Bladder microvascular endothelial cell (primary cell): ENCODE measurements around the gene SLC25A43. TPM values are rescaled to one million over a fixed set of nuclear protein-coding genes. Genes with fewer than 3 reads are reported as not detected.

Experiments
- total RNA-seq: library from RNA; depleted of rRNA; stranded (reverse); fragments of >200 nt; gene quantifications from 2 replicates; pipeline ENCODE4 v1.2.3, GENCODE V29; 2014

Gene SLC25A43
- total RNA-seq, result 7.3 and 14.2 TPM in 2 replicates

DNA sequence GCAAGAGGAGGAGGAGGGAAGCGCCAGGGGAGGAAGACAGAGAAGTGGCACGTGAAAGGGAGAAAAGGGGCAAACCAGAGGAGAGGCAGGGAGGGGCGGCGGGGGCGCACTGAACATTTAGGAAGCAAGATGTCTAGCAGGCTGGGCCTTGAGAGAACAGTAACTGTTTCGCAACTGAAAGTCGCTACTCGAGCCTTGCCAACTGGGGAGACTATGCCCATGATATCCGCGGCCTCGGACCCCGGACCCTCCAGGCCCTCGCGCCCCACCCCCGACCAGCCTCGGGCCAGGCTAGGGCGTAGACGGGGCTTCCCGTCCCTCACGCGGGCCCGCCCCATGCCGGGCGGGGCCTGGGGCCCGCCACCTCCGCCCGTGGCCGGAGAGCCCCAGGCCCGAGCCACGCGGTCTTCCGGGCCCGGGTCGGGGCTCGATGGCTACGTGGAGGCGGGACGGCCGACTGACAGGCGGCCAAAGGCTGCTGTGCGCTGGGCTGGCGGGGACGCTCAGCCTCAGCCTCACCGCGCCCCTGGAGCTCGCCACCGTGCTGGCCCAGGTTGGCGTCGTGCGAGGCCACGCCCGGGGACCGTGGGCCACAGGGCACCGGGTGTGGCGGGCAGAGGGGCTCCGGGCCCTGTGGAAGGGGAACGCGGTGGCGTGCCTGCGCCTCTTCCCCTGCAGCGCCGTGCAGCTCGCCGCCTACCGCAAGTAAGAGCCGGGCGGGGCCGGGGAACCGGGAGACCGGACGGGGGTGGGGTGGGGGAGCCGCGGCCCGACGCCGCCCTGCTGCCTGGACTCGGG is at the start of gene SLC25A43:
TSS of gene SLC25A43 (plus strand) at position 363 of the 798 bp plus-strand sequence. CDS start at position 431, 68 bp downstream.

GRCh38 chrX:119467842-119468550 is 68.9 kb downstream of the SLC25A43 start, which contains the start of gene SLC25A5:
Gene SLC25A5 (plus strand): TSS chrX:119468444. CDS start chrX:119468516, 72 bp downstream.

Other genes starting within 250 kb of the SLC25A43 start
- 80.7 and 88.4 TPM in 2 replicates for gene PGRMC1, start 163.1 kb upstream of the SLC25A43 start, total RNA-seq
- gene SLC25A5, start 69.1 kb downstream of the SLC25A43 start, total RNA-seq, result 174 and 199 TPM in 2 replicates
- 34.5 and 51.5 TPM in 2 replicates for gene STEEP1, start 166.1 kb downstream of the SLC25A43 start, total RNA-seq
- gene UBE2A, start 175.2 kb downstream of the SLC25A43 start, total RNA-seq, result 16.5 and 31.5 TPM in 2 replicates
- 3.1 and 8.2 TPM in 2 replicates for gene NKRF, start 207.1 kb downstream of the SLC25A43 start, total RNA-seq